Measurements from ENCODE around the gene LSAMP.

Gene LSAMP

DNA sequence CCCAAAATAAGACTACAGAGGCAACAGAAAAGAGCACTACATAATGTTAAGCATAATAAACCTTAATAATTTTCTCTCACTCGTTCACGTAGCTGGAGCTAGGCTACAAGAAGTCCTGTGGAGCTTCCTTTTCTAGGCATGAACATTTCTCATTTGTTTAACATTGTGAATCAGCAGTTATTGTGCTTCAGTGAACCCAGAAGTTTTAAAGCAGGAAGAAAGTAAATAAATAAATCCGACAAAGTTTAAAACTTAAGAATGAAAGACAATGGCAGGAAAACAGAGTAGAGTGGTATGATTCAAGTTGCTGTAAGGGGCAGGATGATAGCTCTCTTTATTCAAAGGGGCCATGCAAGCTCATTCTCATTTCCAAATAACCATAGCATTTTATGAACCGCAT, 191.8 kb downstream of the LSAMP start:
- TF ChIP-seq, protein P1, sequence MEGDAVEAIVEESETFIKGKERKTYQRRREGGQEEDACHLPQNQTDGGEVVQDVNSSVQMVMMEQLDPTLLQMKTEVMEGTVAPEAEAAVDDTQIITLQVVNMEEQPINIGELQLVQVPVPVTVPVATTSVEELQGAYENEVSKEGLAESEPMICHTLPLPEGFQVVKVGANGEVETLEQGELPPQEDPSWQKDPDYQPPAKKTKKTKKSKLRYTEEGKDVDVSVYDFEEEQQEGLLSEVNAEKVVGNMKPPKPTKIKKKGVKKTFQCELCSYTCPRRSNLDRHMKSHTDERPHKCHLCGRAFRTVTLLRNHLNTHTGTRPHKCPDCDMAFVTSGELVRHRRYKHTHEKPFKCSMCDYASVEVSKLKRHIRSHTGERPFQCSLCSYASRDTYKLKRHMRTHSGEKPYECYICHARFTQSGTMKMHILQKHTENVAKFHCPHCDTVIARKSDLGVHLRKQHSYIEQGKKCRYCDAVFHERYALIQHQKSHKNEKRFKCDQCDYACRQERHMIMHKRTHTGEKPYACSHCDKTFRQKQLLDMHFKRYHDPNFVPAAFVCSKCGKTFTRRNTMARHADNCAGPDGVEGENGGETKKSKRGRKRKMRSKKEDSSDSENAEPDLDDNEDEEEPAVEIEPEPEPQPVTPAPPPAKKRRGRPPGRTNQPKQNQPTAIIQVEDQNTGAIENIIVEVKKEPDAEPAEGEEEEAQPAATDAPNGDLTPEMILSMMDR (IDR thresholded peaks at IDR 0.05): no peak

DNA sequence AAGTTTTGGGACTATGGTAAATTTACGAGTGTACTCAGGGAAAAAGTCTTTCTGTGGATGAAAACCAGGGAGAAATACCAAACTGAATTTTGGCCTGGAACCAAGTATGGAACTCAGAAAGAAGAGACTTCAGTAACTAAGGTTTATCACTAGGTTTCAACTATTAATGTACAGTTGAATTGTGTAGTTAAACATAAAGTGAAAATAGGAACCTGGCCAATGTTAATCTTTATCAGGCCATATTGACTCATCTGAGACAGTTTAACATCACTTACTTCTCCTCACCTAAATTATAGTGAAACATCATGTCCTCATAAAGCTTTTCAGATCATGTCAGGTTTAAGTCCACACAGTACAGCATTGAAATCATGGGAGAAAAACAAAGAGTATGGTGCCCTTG, 197.7 kb downstream of the LSAMP start:
- TF ChIP-seq, protein P1 (IDR thresholded peaks at IDR 0.05): no peak

DNA sequence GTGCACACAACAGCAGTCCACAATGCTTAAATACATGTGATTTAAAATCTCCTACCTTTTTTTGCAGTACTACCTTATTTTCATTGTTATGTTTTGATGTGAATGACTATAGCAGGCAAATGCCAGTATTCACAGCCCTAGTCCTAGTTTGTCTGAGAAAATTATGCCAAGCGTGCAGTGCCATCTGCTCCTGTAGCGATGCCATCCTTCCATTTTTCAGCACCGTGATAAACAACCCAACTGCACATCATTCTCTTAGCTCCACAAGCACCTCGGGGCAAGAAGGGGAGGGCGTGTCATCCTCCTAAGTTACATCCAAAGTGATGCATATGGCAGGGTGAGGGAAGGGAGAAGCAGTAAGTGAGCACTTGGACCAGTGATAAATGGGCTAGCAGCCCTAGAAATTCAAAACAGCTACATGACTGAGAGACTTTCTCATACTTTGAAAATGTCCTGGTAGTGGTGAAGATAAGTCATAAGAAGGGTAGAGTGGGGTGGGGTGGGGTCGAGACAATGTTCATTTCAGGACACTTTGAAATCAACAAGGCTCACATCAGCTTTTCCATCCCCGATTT, 198.8 kb downstream of the LSAMP start:
- TF ChIP-seq, protein P1 (IDR thresholded peaks at IDR 0.05): no peak

DNA sequence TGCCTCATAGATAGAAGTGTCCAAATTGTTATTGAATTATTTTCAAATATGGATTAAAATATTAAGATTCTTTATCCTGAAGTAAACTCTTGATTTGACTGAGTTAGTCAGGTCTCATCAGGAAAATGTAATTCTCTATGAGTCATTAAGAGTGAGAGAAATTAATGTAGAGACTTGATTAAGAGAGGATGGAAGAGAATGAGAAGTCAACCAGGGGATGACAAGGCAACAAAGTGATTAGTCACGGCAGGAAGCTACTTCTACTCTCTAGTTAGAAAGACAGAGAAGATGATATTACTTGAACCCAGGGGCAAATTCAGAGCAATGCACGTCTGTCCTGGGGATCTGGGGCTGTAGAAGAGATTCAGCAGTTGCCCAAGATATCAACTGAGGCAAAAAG, 202.5 kb downstream of the LSAMP start:
- TF ChIP-seq, protein P1 (IDR thresholded peaks at IDR 0.05): no peak

DNA sequence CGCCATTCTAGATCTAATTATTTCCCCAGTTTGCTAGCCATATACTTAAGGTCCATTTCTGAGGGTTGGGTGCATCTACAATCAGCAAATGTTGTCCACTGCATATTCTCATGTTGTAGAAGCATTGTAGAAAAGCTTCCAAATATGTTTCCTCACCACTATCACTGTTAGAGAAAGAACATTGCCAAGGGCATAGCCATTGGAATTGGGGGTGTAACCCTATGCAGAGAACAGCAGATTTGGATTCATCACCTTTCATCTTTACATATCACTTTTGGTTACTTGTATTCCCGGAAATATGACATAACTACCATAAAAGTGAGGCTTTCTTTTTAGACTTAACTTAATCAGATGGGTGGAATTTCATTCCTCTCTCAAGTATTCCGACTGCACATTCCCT, 203.6 kb downstream of the LSAMP start:
- TF ChIP-seq, protein P1 (IDR thresholded peaks at IDR 0.05): no peak

DNA sequence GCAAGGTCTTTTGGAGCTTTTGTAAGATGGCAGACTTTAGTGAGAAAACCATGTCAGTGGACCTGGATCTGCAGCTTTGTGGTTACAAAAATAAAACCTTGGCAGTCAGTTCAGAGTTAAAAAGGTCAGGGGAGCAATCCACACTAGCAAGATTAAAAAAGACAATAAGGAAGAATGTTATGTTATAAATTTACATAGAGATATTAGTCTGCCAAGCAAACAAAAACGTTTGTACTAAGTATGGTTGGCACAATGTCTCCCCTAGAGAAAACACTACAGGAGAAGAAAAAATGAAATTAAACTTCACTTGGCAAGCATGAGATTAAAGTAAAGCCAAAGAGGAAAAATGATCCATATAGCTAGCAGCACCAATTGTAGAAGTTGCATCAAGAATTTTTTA, 205.0 kb downstream of the LSAMP start:
- TF ChIP-seq, protein P1 (IDR thresholded peaks at IDR 0.05): no peak

DNA sequence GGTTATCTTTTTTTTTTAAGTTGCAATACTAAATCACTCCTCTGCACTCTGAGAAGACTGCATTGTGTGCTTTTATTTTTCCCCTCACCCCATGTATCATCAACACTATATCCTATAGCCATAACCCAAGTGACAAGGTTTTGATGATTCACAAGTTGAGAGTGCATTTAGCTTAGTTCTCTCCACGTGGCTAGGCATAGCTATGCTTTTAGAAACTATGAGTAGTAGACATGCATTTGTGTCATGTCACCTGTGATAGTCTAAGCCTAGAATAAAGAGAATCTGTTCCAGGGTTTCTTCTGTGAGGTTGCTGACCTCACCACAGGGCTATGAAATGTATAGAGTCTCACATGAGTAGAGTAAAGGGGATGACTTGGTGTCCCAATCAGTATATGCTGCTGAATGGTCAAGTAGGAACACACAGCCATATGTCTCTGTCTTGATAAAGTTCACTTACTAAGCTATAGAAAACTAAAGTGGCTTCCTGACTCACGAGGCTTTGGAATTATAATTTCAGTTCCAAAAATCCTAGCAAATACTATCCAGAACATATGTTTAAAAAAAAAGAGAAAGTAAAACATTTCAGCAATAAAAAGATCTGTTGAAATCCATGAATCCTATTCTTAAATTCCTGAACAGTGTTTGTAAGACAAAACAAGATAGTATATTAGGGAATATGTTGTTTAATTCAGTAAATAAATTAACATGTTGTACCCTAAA, 206.3 kb downstream of the LSAMP start:
- TF ChIP-seq, protein P1 (IDR thresholded peaks at IDR 0.05): no peak

Data from LNCAP (cell line).